HTERT RPE-1 (cell line): Measurements from ENCODE around the gene OLFML2B.

ENCODE experiments used
- in situ Hi-C: fragments of 300-500 bp; cut with MboI; formaldehyde crosslinking; loops from 4 replicates; pipeline ENCODE4 v1.14.3; 2020; ENCODE audit warnings: low sequenced_read_pairs

OLFML2B gene

GRCh38 chr1:162008799-162009198 is 14.9 kb downstream of the OLFML2B start:
- in situ Hi-C loops = no loop called here

- in situ Hi-C loops = no loop called here
These were observed 16.2 kb downstream of the OLFML2B start for GRCh38 chr1:162007466-162007865.

GRCh38 chr1:162006081-162006480 is 17.6 kb downstream of the OLFML2B start:
- in situ Hi-C loops = no loop called here

- in situ Hi-C loops = no loop called here
These were observed 19.2 kb downstream of the OLFML2B start for GRCh38 chr1:162004441-162004950.

- in situ Hi-C loops = no loop called here
These were observed 19.8 kb downstream of the OLFML2B start for GRCh38 chr1:162003830-162004215.

- in situ Hi-C loops = no loop called here
These were observed 20.4 kb downstream of the OLFML2B start for GRCh38 chr1:162003061-162003829.

GRCh38 chr1:162000053-162000420 is 23.6 kb downstream of the OLFML2B start:
- in situ Hi-C loops = no loop called here

- in situ Hi-C loops = no loop called here
These were observed 24.2 kb downstream of the OLFML2B start for GRCh38 chr1:161999301-162000052.

GRCh38 chr1:161998811-161999210 is 24.9 kb downstream of the OLFML2B start:
- in situ Hi-C loops = no loop called here

- in situ Hi-C loops = no loop called here
These were observed 26.5 kb downstream of the OLFML2B start for GRCh38 chr1:161997152-161997551.

GRCh38 chr1:161994175-161994668 is 29.4 kb downstream of the OLFML2B start:
- in situ Hi-C loops = no loop called here

GRCh38 chr1:161993576-161993975 is 30.1 kb downstream of the OLFML2B start:
- in situ Hi-C loops = no loop called here

GRCh38 chr1:161989786-161990185 is 33.9 kb downstream of the OLFML2B start:
- in situ Hi-C loops = no loop called here

- in situ Hi-C loops = no loop called here
These were observed 34.6 kb downstream of the OLFML2B start for GRCh38 chr1:161989108-161989507.

- in situ Hi-C loops = no loop called here
These were observed 35.3 kb downstream of the OLFML2B start for GRCh38 chr1:161988413-161988812.

GRCh38 chr1:161987872-161988271 is 35.8 kb downstream of the OLFML2B start:
- in situ Hi-C loops = no loop called here

- in situ Hi-C loops = no loop called here
These were observed 36.4 kb downstream of the OLFML2B start for GRCh38 chr1:161987303-161987702.

GRCh38 chr1:161986328-161986727 is 37.3 kb downstream of the OLFML2B start:
- in situ Hi-C loops = no loop called here

- in situ Hi-C loops = no loop called here
These were observed 38.3 kb downstream of the OLFML2B start for GRCh38 chr1:161985301-161985822.

- in situ Hi-C loops = no loop called here
These were observed 39.9 kb downstream of the OLFML2B start for GRCh38 chr1:161983725-161984124.

- in situ Hi-C loops = no loop called here
These were observed 40.8 kb downstream of the OLFML2B start for GRCh38 chr1:161982917-161983316.

GRCh38 chr1:161982507-161982895 is 41.2 kb downstream of the OLFML2B start:
- in situ Hi-C loops = no loop called here
